NCI-H2171 (cell line): ENCODE measurements around the gene PAM16.

Experiments
- DNase-seq: peaks from one replicate; lab custom pipeline; 2025; lab: John Stamatoyannopoulos, UW

PAM16 gene

GRCh38 chr16:4298761-4299522 lies 52.2 kb downstream of the PAM16 start:
- peak; percentile 71 for DNase-seq

- DNase-seq = no peak
Observed at GRCh38 chr16:4297480-4297879, 53.6 kb downstream of the PAM16 start.

GRCh38 chr16:4295581-4295980 lies 55.5 kb downstream of the PAM16 start:
- no peak for DNase-seq

- DNase-seq = peak; percentile 63
Observed at GRCh38 chr16:4293822-4294457, 57.2 kb downstream of the PAM16 start.

- DNase-seq = no peak
Observed at GRCh38 chr16:4293181-4293716, 57.9 kb downstream of the PAM16 start.

- no peak for DNase-seq
Observed at GRCh38 chr16:4291699-4292098, 59.4 kb downstream of the PAM16 start.
